AG10803 (cell line): ENCODE measurements around the gene PIKFYVE.

Experiments
- DNase-seq: peaks from one replicate; pipeline ENCODE4 v3.0.0; 2010; ENCODE audit warnings: low read depth
- H3K4me3 ChIP-seq: 2 replicates; pipeline ENCODE4 v1.5.1; 2011; ENCODE audit warnings: mild to moderate bottlenecking, low read length, control low read depth
- CTCF ChIP-seq: conservative IDR thresholded peaks from 2 replicates; pipeline ENCODE4 v1.5.1; 2011; ENCODE audit warnings: mild to moderate bottlenecking, low read length, control low read depth, inconsistent platforms

PIKFYVE gene

GRCh38 chr2:208250388-208250787, 15.7 kb upstream of the PIKFYVE start:
- peak; percentile 54 for DNase-seq
- H3K4me3 ChIP-seq: no peak overlapping the region
- TF ChIP-seq CTCF: no peak

GRCh38 chr2:208251098-208251497, 15.0 kb upstream of the PIKFYVE start:
- no peak for DNase-seq
- H3K4me3 ChIP-seq: no peak overlapping the region
- TF ChIP-seq CTCF: no peak

GRCh38 chr2:208252716-208253492, 13.2 kb upstream of the PIKFYVE start:
- no peak for TF ChIP-seq CTCF
- no peak overlapping the region for H3K4me3 ChIP-seq
- DNase-seq: no peak

GRCh38 chr2:208253600-208254117, 12.4 kb upstream of the PIKFYVE start:
- DNase-seq: peak; percentile 6
- TF ChIP-seq CTCF: no peak; the same call in 1 of the 2 replicates

GRCh38 chr2:208254118-208254870, 11.8 kb upstream of the PIKFYVE start:
- peak; percentile 75 for TF ChIP-seq CTCF
- peak overlapping the region; percentile 90 for H3K4me3 ChIP-seq
- DNase-seq: peak; percentile 66

More at GRCh38 chr2:208253600-208254117, 12.4 kb upstream of the PIKFYVE start:
- peak overlapping the region; percentile 90 for H3K4me3 ChIP-seq

GRCh38 chr2:208254871-208255556, 11.0 kb upstream of the PIKFYVE start, which contains the start of gene IDH1:
TSS of gene IDH1 (minus strand) at chr2:208255071. CDS start at chr2:208251551, 3,520 bp downstream.
- H3K4me3 ChIP-seq: peak within 1 kb of the TSS; percentile 90
- DNase-seq: peak; percentile 89
- TF ChIP-seq CTCF: peak; percentile 44
